Measurements from ENCODE around the gene WDR27.
"Not testable (repeated sequence)": the region's sequence is repeated elsewhere in the genome, so short reads cannot be mapped to it uniquely, and the experiment has no call there.

DNA sequence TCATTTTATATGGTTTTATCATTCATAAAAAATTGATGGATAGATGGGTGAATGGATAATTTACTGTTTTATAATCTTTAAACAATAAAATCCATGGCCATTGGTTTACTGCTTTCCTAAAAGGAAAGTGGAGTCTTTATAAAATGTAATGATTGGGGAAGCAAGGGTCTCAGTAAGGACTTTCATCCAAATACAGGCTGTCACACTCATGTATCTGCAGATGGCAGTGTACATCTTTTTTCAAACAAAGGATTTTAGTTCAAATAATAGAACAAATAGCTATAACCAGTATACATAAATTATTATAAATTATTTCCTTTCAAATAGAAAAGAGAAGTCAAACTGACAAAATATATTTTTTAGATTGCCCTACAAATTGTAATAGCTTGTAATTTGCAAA is 190.0 kb downstream of the WDR27 start:
- TF ChIP-seq, protein P1, sequence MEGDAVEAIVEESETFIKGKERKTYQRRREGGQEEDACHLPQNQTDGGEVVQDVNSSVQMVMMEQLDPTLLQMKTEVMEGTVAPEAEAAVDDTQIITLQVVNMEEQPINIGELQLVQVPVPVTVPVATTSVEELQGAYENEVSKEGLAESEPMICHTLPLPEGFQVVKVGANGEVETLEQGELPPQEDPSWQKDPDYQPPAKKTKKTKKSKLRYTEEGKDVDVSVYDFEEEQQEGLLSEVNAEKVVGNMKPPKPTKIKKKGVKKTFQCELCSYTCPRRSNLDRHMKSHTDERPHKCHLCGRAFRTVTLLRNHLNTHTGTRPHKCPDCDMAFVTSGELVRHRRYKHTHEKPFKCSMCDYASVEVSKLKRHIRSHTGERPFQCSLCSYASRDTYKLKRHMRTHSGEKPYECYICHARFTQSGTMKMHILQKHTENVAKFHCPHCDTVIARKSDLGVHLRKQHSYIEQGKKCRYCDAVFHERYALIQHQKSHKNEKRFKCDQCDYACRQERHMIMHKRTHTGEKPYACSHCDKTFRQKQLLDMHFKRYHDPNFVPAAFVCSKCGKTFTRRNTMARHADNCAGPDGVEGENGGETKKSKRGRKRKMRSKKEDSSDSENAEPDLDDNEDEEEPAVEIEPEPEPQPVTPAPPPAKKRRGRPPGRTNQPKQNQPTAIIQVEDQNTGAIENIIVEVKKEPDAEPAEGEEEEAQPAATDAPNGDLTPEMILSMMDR (IDR thresholded peaks at IDR 0.05; ENCODE audit: borderline replicate concordance, extremely low read depth, low read length, poor library complexity, severe bottlenecking) = not testable (repeated sequence)
- not testable (repeated sequence) for TF ChIP-seq EZH2 (IDR thresholded peaks at IDR 0.05; ENCODE audit: borderline replicate concordance, low read depth, low read length, severe bottlenecking)

All from DND-41 (cell line).